ENCODE measurements around the gene BCAS3.

DNA sequence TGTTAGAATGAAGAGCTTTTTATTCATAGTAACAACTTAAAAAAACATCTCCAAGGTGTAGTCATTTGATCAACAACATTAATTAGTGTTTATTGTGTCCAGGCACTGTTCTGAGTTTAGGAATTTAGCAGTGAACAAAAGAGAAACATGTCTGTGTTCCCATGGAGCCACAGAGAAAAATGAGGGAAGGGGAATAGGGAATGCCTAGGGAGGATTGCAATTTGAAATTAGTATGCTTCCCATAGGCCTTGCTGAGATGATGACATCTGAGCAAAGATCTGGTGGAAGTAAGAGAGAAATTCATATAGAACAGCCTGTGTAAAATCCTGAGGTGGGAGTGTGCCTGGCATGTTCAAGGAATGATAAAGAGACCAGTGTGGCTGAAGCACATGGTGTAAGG lies 318.0 kb downstream of the BCAS3 start:
- TF ChIP-seq CTCF (IDR thresholded peaks at IDR 0.05): no peak
- no peak for TF ChIP-seq EZH2 (IDR thresholded peaks at IDR 0.05; ENCODE audit: borderline replicate concordance, insufficient read depth, low read depth, low read length, poor library complexity, severe bottlenecking)
